WTC11 (cell line): Measurements from ENCODE around the gene TDRD15. TPM values are rescaled to one million over a fixed set of nuclear protein-coding genes. Genes with fewer than 3 reads are reported as not detected.

Experiments
- ATAC-seq: fragments of 200-7000 bp; cut with Tn5 transposase; 2 replicates; pipeline ENCODE4 v1.10.0; 2021; ENCODE audit warnings: mild to moderate bottlenecking, moderate library complexity
- CTCF ChIA-PET: fragments of 300-600 bp; sonication (Branson Sonifier 250); formaldehyde crosslinking; loops from one replicate; lab custom pipeline; 2021; ENCODE audit warnings: antibody characterized with exemption; lab: Charles Lee
- POLR2A ChIA-PET: fragments of 350-600 bp; sonication (Branson Sonifier 250); formaldehyde crosslinking; loops from one replicate; lab custom pipeline; 2021; ENCODE audit warnings: antibody characterized with exemption; lab: Charles Lee
- DNase-seq: peaks from one replicate; pipeline ENCODE4 v3.0.0; 2021; ENCODE audit warnings: low spot score
- H3K27ac Mint-ChIP-seq: 2 replicates; pipeline ENCODE4 v1.8.0; 2021; ENCODE audit warnings: mixed read lengths
- H3K27me3 Mint-ChIP-seq: 2 replicates; pipeline ENCODE4 v1.8.0; 2021; ENCODE audit warnings: low read depth, mild to moderate bottlenecking, moderate library complexity, mixed read lengths
- H3K36me3 Mint-ChIP-seq: 2 replicates; pipeline ENCODE4 v1.8.0; 2021; ENCODE audit warnings: mixed read lengths
- H3K4me1 Mint-ChIP-seq: 2 replicates; pipeline ENCODE4 v1.8.0; 2022; ENCODE audit warnings: mixed read lengths
- H3K4me3 Mint-ChIP-seq: 2 replicates; pipeline ENCODE4 v1.8.0; 2021; ENCODE audit warnings: mild to moderate bottlenecking, moderate library complexity, mixed read lengths
- H3K9me3 Mint-ChIP-seq: 2 replicates; pipeline ENCODE4 v1.8.0; 2021; ENCODE audit warnings: mixed read lengths
- ARID4B ChIP-seq: sonication (generic); formaldehyde crosslinking; IDR thresholded peaks from 2 replicates; pipeline ENCODE4 v1.8.0; 2023; ENCODE audit warnings: missing genetic modification reagents, mild to moderate bottlenecking, borderline replicate concordance
- ATF1 ChIP-seq: sonication (generic); formaldehyde crosslinking; IDR thresholded peaks from 2 replicates; pipeline ENCODE4 v1.8.1; 2023; ENCODE audit warnings: mild to moderate bottlenecking, moderate library complexity, missing genetic modification reagents
- ESRRA ChIP-seq: sonication (generic); formaldehyde crosslinking; IDR thresholded peaks from 2 replicates; pipeline ENCODE4 v1.8.1; 2022; ENCODE audit warnings: mild to moderate bottlenecking, missing genetic modification reagents, borderline replicate concordance
- FOXP1 ChIP-seq: sonication (generic); formaldehyde crosslinking; IDR thresholded peaks from 2 replicates; pipeline ENCODE4 v1.8.0; 2022; ENCODE audit warnings: missing genetic modification reagents, mild to moderate bottlenecking, moderate library complexity, borderline replicate concordance
- GTF2I ChIP-seq: fragments of 250-450 bp; sonication (Bioruptor Pico); conservative IDR thresholded peaks from 2 replicates; pipeline ENCODE4 v1.4.0; 2021; ENCODE audit warnings: mild to moderate bottlenecking
- KAT7 ChIP-seq: sonication (generic); formaldehyde crosslinking; IDR thresholded peaks from 2 replicates; pipeline ENCODE4 v1.8.1; 2023; ENCODE audit warnings: missing genetic modification reagents, mild to moderate bottlenecking, borderline replicate concordance
- MAX ChIP-seq: sonication (generic); formaldehyde crosslinking; IDR thresholded peaks from 2 replicates; pipeline ENCODE4 v1.8.0; 2022; ENCODE audit warnings: mild to moderate bottlenecking, missing genetic modification reagents
- MYBL2 ChIP-seq: sonication (generic); formaldehyde crosslinking; IDR thresholded peaks from 2 replicates; pipeline ENCODE4 v1.8.1; 2023; ENCODE audit warnings: mild to moderate bottlenecking, moderate library complexity, missing genetic modification reagents
- NR2C2 ChIP-seq: sonication (generic); formaldehyde crosslinking; IDR thresholded peaks from 2 replicates; pipeline ENCODE4 v1.8.0; 2022; ENCODE audit warnings: mild to moderate bottlenecking, missing genetic modification reagents
- SMAD4 ChIP-seq: sonication (generic); formaldehyde crosslinking; IDR thresholded peaks from 2 replicates; pipeline ENCODE4 v1.8.0; 2022; ENCODE audit warnings: mild to moderate bottlenecking, missing genetic modification reagents
- SOX15 ChIP-seq: fragments of 250-450 bp; sonication (Bioruptor Pico); IDR thresholded peaks from 2 replicates; pipeline ENCODE4 v1.9.0; 2021; ENCODE audit warnings: mild to moderate bottlenecking
- ZNF281 ChIP-seq: sonication (generic); formaldehyde crosslinking; IDR thresholded peaks from 2 replicates; pipeline ENCODE4 v1.8.0; 2023; ENCODE audit warnings: mild to moderate bottlenecking, missing genetic modification reagents
- ZNF396 ChIP-seq: fragments of 250-450 bp; sonication (Bioruptor Pico); IDR thresholded peaks from 2 replicates; pipeline ENCODE4 v1.8.0; 2021; ENCODE audit warnings: mild to moderate bottlenecking, moderate library complexity, borderline replicate concordance
- total RNA-seq: library from RNA; stranded (reverse); gene quantifications from 3 replicates; pipeline ENCODE4 v1.2.3, GENCODE V29; 2021
- TF ChIP-seq, protein P1 (sequence below): sonication (generic); formaldehyde crosslinking; IDR thresholded peaks from 2 replicates; pipeline ENCODE4 v1.8.1; 2023; ENCODE audit warnings: mild to moderate bottlenecking, moderate library complexity, missing genetic modification reagents
- TF ChIP-seq, protein P2 (sequence below): fragments of 250-450 bp; sonication (Bioruptor Pico); IDR thresholded peaks from 2 replicates; pipeline ENCODE4 v1.9.0; 2021; ENCODE audit warnings: moderate library complexity, mild to moderate bottlenecking, inconsistent platforms, borderline replicate concordance
- TF ChIP-seq, protein P3 (sequence below): sonication (generic); formaldehyde crosslinking; conservative IDR thresholded peaks from 2 replicates; pipeline ENCODE4 v1.8.1; 2022; ENCODE audit warnings: mild to moderate bottlenecking, missing genetic modification reagents

Gene TDRD15
- total RNA-seq, 1 experiment from 2014 or later, result not detected

- Mint-ChIP-seq H3K36me3 (no peaks in the 10 kb centered on the region), H3K9me3 (no peaks in the 10 kb centered on the region), H3K4me1 (no peaks in the 10 kb centered on the region), H3K27ac (no peak overlapping the region), H3K27me3 (no peaks in the 10 kb centered on the region), H3K4me3 (no peak overlapping the region)
- ATAC-seq, result no peak
- no peak for DNase-seq
- ChIA-PET CTCF (no interaction called here), POLR2A (no interaction called here)
- TF ChIP-seq FOXP1, result no peak
- TF ChIP-seq, protein P1, sequence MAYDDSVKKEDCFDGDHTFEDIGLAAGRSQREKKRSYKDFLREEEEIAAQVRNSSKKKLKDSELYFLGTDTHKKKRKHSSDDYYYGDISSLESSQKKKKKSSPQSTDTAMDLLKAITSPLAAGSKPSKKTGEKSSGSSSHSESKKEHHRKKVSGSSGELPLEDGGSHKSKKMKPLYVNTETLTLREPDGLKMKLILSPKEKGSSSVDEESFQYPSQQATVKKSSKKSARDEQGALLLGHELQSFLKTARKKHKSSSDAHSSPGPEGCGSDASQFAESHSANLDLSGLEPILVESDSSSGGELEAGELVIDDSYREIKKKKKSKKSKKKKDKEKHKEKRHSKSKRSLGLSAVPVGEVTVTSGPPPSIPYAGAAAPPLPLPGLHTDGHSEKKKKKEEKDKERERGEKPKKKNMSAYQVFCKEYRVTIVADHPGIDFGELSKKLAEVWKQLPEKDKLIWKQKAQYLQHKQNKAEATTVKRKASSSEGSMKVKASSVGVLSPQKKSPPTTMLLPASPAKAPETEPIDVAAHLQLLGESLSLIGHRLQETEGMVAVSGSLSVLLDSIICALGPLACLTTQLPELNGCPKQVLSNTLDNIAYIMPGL (CRISPR knock-in tag), result no peak
- no peak for TF ChIP-seq MYBL2
- no peak for TF ChIP-seq ZNF281 (CRISPR knock-in tag)
- TF ChIP-seq ATF1 (CRISPR knock-in tag), result no peak
- TF ChIP-seq MAX (CRISPR knock-in tag), result no peak
- TF ChIP-seq, protein P2, sequence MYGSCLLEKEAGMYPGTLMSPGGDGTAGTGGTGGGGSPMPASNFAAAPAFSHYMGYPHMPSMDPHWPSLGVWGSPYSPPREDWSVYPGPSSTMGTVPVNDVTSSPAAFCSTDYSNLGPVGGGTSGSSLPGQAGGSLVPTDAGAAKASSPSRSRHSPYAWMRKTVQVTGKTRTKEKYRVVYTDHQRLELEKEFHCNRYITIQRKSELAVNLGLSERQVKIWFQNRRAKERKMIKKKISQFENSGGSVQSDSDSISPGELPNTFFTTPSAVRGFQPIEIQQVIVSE (CRISPR knock-in tag), result no peak
- no peak for TF ChIP-seq ARID4B (CRISPR knock-in tag)
- TF ChIP-seq, protein P3, sequence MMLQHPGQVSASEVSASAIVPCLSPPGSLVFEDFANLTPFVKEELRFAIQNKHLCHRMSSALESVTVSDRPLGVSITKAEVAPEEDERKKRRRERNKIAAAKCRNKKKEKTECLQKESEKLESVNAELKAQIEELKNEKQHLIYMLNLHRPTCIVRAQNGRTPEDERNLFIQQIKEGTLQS (CRISPR knock-in tag), result no peak
- TF ChIP-seq ZNF396 (CRISPR knock-in tag), result no peak
Measured at GRCh38 chr2:21135585-21135984, 11.8 kb downstream of the TDRD15 start.

GRCh38 chr2:21142149-21142548 is 18.4 kb downstream of the TDRD15 start:
- no peaks in the 10 kb centered on the region for H3K9me3 Mint-ChIP-seq
- no peaks in the 10 kb centered on the region for H3K36me3 Mint-ChIP-seq
- ATAC-seq (no peak), DNase-seq (no peak)
- no peak for TF ChIP-seq GTF2I (CRISPR knock-in tag)
- no peak for TF ChIP-seq ESRRA (CRISPR knock-in tag)
- TF ChIP-seq NR2C2 (CRISPR knock-in tag), result no peak
- no peak for TF ChIP-seq SMAD4 (CRISPR knock-in tag)
- no peak for TF ChIP-seq SOX15 (CRISPR knock-in tag)
- no peak for TF ChIP-seq KAT7 (CRISPR knock-in tag)
- ChIA-PET CTCF (no interaction called here), POLR2A (no interaction called here)
- H3K4me3 Mint-ChIP-seq, result no peak overlapping the region
- H3K4me1 Mint-ChIP-seq, result no peaks in the 10 kb centered on the region
- H3K27ac Mint-ChIP-seq, result no peak overlapping the region
- H3K27me3 Mint-ChIP-seq, result no peaks in the 10 kb centered on the region
